Upper lobe of left lung (tissue), 6 donors: ENCODE measurements around the gene SLC22A2. TPM values are rescaled to one million over a fixed set of nuclear protein-coding genes. Genes with fewer than 3 reads are reported as not detected.

ENCODE experiments used
- ATAC-seq, 2 donors: fragments of 200-7000 bp; cut with Tn5 transposase; one replicate each; pipeline ENCODE4 v1.9.1; 2022; ENCODE audit warnings: mild to moderate bottlenecking in 2 of 2, moderate library complexity in 2 of 2; ENCODE audit not compliant: low FRiP score in 2 of 2
- DNase-seq, 2 donors: peaks; one replicate each; pipeline ENCODE4 v3.0.0-alpha.2; 2019 to 2020
- H3K27ac ChIP-seq, 4 donors: fragments of 200-600 bp; sonication (generic); one replicate each; pipeline ENCODE4 v1.5.1; 2016 to 2019
- H3K27me3 ChIP-seq, 4 donors: fragments of 200-600 bp; sonication (generic); one replicate each; pipeline ENCODE4 v1.5.1; 2017 to 2019
- H3K36me3 ChIP-seq, 4 donors: fragments of 200-600 bp; sonication (generic); one replicate each; pipeline ENCODE4 v1.5.1; 2016 to 2019
- H3K4me1 ChIP-seq, 4 donors: fragments of 200-600 bp; sonication (generic); one replicate each; pipeline ENCODE4 v1.5.1; 2018 to 2019
- H3K4me3 ChIP-seq, 4 donors: fragments of 200-600 bp; sonication (generic); one replicate each; pipeline ENCODE4 v1.5.1; 2017 to 2019; ENCODE audit warnings: mild to moderate bottlenecking in 2 of 4, moderate library complexity in 1 of 4
- H3K9me3 ChIP-seq, 4 donors: fragments of 200-600 bp; sonication (generic); one replicate each; pipeline ENCODE4 v1.5.1; 2018 to 2019
- CTCF ChIP-seq, 6 experiments: fragments of 450-650 bp in 4 of 6; fragments of 200-600 bp in 2 of 6; sonication (generic) in 2 of 6; IDR thresholded peaks; one replicate each; pipeline ENCODE4 v1.5.1; 2016 to 2019; ENCODE audit warnings: antibody characterized with exemption in 6 of 6
- EP300 ChIP-seq, 4 donors: sonication (generic); formaldehyde crosslinking; IDR thresholded peaks; one replicate each; pipeline ENCODE4 v1.5.1; 2017; ENCODE audit warnings: antibody characterized with exemption in 4 of 4, control low read depth in 2 of 4
- POLR2A ChIP-seq, 4 donors: fragments of 450-650 bp; IDR thresholded peaks; one replicate each; pipeline ENCODE4 v1.5.1; 2016 to 2017; ENCODE audit warnings: antibody characterized with exemption in 4 of 4, mild to moderate bottlenecking in 2 of 4
- POLR2AphosphoS5 ChIP-seq, 2 donors: sonication (generic); formaldehyde crosslinking; IDR thresholded peaks; one replicate each; pipeline ENCODE4 v1.5.1; 2017; ENCODE audit warnings: antibody characterized with exemption in 2 of 2
- WGBS, 2 donors: methylation state at CpG; one replicate each; pipeline ENCODE4 v1.1.5; 2017 to 2018; 5-methylcytosine and 5-hydroxymethylcytosine counted together
- total RNA-seq, 6 donors: library from RNA; depleted of rRNA in 4 of 6; stranded (reverse); fragments of >200 nt in 4 of 6; gene quantifications; one replicate each; pipeline versions ENCODE4 v1.1.0 to v1.2.1, GENCODE V29; 2016 to 2021
- donor health status: DM: no; HTN: no; CAD: no; lungs with moderate emphysema.
- donor health status: DM: no; HTN: yes; CAD: no; lungs with severe emphysema.

Gene SLC22A2
- total RNA-seq, 6 donors from 2014 or later, result not detected

- DNase-seq (no peak), ATAC-seq (no peak)
- Histone ChIP-seq H3K27me3 (no peaks in the 10 kb centered on the region), H3K36me3 (no peaks in the 10 kb centered on the region), H3K27ac (no peak overlapping the region), H3K4me3 (no peak overlapping the region), H3K9me3 (no peaks in the 10 kb centered on the region), H3K4me1 (no peaks in the 10 kb centered on the region)
- 87 to 90% methylated on average over 5 of the region's 5 CpGs for WGBS, 2 donors
- TF ChIP-seq POLR2AphosphoS5 (IDR thresholded peaks at IDR 0.05) (no peak), POLR2A (IDR thresholded peaks at IDR 0.05) (no peak), CTCF (IDR thresholded peaks at IDR 0.05) (no peak), EP300 (IDR thresholded peaks at IDR 0.05) (no peak)
Measured at GRCh38 chr6:160278311-160278710, 19.7 kb upstream of the SLC22A2 start.

GRCh38 chr6:160277546-160277945 lies 18.9 kb upstream of the SLC22A2 start:
- WGBS, 2 donors, result 86 to 92% methylated on average over 15 of the region's 15 CpGs
- Histone ChIP-seq H3K9me3 (no peaks in the 10 kb centered on the region), H3K27me3 (no peaks in the 10 kb centered on the region), H3K27ac (no peak overlapping the region), H3K4me1 (no peaks in the 10 kb centered on the region), H3K4me3 (no peak overlapping the region), H3K36me3 (no peaks in the 10 kb centered on the region)
- no peak for ATAC-seq
- no peak for DNase-seq
- TF ChIP-seq CTCF (IDR thresholded peaks at IDR 0.05), result no peak
- TF ChIP-seq POLR2AphosphoS5 (IDR thresholded peaks at IDR 0.05), result no peak
- no peak for TF ChIP-seq POLR2A (IDR thresholded peaks at IDR 0.05)
- TF ChIP-seq EP300 (IDR thresholded peaks at IDR 0.05), result no peak

GRCh38 chr6:160277144-160277543 lies 18.5 kb upstream of the SLC22A2 start:
- no peak overlapping the region for H3K4me3 ChIP-seq
- no peak overlapping the region for H3K27ac ChIP-seq
- no peaks in the 10 kb centered on the region for H3K9me3 ChIP-seq
- H3K36me3 ChIP-seq, result no peaks in the 10 kb centered on the region
- no peaks in the 10 kb centered on the region for H3K27me3 ChIP-seq
- no peak for ATAC-seq
- no peaks in the 10 kb centered on the region for H3K4me1 ChIP-seq
- TF ChIP-seq EP300 (IDR thresholded peaks at IDR 0.05), result no peak
- no peak for TF ChIP-seq POLR2A (IDR thresholded peaks at IDR 0.05)
- TF ChIP-seq CTCF (IDR thresholded peaks at IDR 0.05), result no peak
- TF ChIP-seq POLR2AphosphoS5 (IDR thresholded peaks at IDR 0.05), result no peak
- 87 to 94% methylated on average over 5 of the region's 5 CpGs for WGBS, 2 donors
- no peak for DNase-seq

GRCh38 chr6:160276126-160276525 lies 17.5 kb upstream of the SLC22A2 start:
- ATAC-seq (no peak), DNase-seq (no peak)
- Histone ChIP-seq H3K4me3 (no peak overlapping the region), H3K9me3 (no peaks in the 10 kb centered on the region), H3K4me1 (no peaks in the 10 kb centered on the region), H3K27me3 (no peaks in the 10 kb centered on the region), H3K36me3 (no peaks in the 10 kb centered on the region), H3K27ac (no peak overlapping the region)
- TF ChIP-seq CTCF (IDR thresholded peaks at IDR 0.05) (no peak), POLR2AphosphoS5 (IDR thresholded peaks at IDR 0.05) (no peak), POLR2A (IDR thresholded peaks at IDR 0.05) (no peak), EP300 (IDR thresholded peaks at IDR 0.05) (no peak)
- 75 to 90% methylated on average over 4 of the region's 4 CpGs for WGBS, 2 donors

DNA sequence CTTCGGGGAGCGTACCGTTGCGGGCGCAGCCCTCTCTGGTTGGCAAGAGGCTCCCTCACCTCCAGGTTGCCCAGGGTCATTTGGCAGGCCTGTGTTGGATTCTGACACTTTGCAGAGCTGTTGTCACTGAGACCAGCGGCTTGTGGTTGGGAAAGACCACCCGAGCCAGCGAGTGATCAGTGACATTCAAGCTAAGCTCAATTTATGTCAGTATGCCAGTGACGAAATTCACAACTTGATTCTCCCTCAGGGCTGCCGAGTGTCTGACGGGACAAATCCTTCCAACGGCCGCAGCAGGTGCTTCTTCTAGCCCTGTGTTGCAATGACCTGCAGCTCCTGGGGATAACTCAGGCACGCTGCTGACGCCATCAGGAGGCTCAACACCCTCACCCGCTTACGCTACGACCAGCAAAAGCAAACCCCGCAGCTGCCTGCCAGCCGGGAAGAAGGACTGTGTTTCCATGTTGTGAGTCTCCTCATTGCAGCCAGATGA lies 16.9 kb upstream of the SLC22A2 start:
- DNase-seq (no peak), ATAC-seq (no peak)
- Histone ChIP-seq H3K36me3 (no peaks in the 10 kb centered on the region), H3K4me3 (no peak overlapping the region), H3K27me3 (no peaks in the 10 kb centered on the region), H3K9me3 (no peaks in the 10 kb centered on the region), H3K27ac (no peak overlapping the region), H3K4me1 (no peaks in the 10 kb centered on the region)
- TF ChIP-seq EP300 (IDR thresholded peaks at IDR 0.05) (no peak), POLR2AphosphoS5 (IDR thresholded peaks at IDR 0.05) (no peak), CTCF (IDR thresholded peaks at IDR 0.05) (no peak), POLR2A (IDR thresholded peaks at IDR 0.05) (no peak)
- WGBS, 2 donors, result 72 to 79% methylated on average over 19 to 20 of the region's 20 CpGs
